22Rv1 (cell line): ENCODE data around the gene OVCA2.

ENCODE experiments used
- ZFX ChIP-seq: fragments of 450-650 bp; IDR thresholded peaks from 2 replicates; pipeline ENCODE4 v1.6.1; 2017; ENCODE audit warnings: antibody characterized with exemption, borderline replicate concordance
- TF ChIP-seq, protein P1 (sequence below): fragments of 450-650 bp; IDR thresholded peaks from 2 replicates; pipeline ENCODE4 v1.5.1; 2017; ENCODE audit warnings: mild to moderate bottlenecking

DNA sequence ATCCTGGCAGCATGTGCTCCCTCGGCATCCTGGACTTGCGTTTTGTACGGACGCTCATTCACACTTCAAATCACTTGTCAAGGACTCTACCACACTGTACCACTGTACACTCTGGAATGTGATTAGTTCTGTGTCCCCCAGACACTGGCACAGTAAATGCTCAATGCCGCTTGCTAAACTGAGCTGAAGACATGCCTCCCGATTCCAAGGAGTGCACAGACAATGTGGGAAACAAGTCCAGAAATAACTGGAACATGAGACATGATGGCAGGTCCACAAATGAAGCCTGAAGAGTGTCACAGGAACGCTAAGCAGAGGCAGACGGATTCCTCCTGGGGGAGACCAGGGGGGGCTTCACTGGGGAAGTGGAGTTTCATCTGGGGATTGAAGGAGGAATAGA lies 35.2 kb downstream of the OVCA2 start:
- TF ChIP-seq, protein P1, sequence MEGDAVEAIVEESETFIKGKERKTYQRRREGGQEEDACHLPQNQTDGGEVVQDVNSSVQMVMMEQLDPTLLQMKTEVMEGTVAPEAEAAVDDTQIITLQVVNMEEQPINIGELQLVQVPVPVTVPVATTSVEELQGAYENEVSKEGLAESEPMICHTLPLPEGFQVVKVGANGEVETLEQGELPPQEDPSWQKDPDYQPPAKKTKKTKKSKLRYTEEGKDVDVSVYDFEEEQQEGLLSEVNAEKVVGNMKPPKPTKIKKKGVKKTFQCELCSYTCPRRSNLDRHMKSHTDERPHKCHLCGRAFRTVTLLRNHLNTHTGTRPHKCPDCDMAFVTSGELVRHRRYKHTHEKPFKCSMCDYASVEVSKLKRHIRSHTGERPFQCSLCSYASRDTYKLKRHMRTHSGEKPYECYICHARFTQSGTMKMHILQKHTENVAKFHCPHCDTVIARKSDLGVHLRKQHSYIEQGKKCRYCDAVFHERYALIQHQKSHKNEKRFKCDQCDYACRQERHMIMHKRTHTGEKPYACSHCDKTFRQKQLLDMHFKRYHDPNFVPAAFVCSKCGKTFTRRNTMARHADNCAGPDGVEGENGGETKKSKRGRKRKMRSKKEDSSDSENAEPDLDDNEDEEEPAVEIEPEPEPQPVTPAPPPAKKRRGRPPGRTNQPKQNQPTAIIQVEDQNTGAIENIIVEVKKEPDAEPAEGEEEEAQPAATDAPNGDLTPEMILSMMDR, result no peak
- TF ChIP-seq ZFX, result no peak
